Measurements from ENCODE around the gene HNRNPA0.

DNA sequence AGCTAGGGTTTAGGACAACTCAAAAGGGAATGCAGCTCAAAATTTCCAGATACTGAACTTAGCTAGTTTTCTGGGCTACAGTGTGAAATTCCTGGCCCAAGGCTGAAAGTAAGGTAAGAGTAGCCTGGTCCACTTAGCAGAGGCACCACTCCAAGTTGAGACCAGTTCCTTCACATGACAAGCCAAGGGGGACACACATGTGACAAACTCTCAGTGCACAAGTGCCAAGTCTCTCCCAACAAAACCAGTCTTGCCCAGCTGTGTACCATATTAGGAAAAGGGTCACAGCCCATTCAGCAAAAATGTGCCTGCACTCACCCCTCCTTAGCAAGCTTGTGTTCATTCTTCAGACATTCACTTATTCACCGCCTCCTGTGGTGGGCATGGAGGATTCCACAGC lies 46.1 kb downstream of the HNRNPA0 start:
- TF ChIP-seq, protein P1, sequence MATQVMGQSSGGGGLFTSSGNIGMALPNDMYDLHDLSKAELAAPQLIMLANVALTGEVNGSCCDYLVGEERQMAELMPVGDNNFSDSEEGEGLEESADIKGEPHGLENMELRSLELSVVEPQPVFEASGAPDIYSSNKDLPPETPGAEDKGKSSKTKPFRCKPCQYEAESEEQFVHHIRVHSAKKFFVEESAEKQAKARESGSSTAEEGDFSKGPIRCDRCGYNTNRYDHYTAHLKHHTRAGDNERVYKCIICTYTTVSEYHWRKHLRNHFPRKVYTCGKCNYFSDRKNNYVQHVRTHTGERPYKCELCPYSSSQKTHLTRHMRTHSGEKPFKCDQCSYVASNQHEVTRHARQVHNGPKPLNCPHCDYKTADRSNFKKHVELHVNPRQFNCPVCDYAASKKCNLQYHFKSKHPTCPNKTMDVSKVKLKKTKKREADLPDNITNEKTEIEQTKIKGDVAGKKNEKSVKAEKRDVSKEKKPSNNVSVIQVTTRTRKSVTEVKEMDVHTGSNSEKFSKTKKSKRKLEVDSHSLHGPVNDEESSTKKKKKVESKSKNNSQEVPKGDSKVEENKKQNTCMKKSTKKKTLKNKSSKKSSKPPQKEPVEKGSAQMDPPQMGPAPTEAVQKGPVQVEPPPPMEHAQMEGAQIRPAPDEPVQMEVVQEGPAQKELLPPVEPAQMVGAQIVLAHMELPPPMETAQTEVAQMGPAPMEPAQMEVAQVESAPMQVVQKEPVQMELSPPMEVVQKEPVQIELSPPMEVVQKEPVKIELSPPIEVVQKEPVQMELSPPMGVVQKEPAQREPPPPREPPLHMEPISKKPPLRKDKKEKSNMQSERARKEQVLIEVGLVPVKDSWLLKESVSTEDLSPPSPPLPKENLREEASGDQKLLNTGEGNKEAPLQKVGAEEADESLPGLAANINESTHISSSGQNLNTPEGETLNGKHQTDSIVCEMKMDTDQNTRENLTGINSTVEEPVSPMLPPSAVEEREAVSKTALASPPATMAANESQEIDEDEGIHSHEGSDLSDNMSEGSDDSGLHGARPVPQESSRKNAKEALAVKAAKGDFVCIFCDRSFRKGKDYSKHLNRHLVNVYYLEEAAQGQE (IDR thresholded peaks at IDR 0.05; ENCODE audit: insufficient read depth in 1 of 2, low read depth in 2 of 2, low read length in 2 of 2), result no peak
- TF ChIP-seq TAF1 (IDR thresholded peaks at IDR 0.05; ENCODE audit: borderline replicate concordance, insufficient read depth, low read length), result no peak
